Measurements from ENCODE around the gene RAD51B. TPM values are rescaled to one million over a fixed set of nuclear protein-coding genes. Genes with fewer than 3 reads are reported as not detected.

The RAD51B gene
- total and polyA plus RNA-seq, 9 of the 15 experiments (the other 6 are each of a cell fraction or from before 2014, with no cell fraction given): 8.5 to 17.3 (median 11.3) TPM

GRCh38 chr14:68758301-68758700, 938.7 kb downstream of the RAD51B start (continued):
- TF ChIP-seq POLR2AphosphoS5 (IDR thresholded peaks at IDR 0.05; ENCODE audit: control insufficient read depth, insufficient read depth, low read depth, low read length) (no peak), CREB5 (CRISPR knock-in tag; IDR thresholded peaks at IDR 0.05) (no peak), MBD1 (CRISPR knock-in tag; IDR thresholded peaks at IDR 0.05) (no peak), MAX (CRISPR knock-in tag; IDR thresholded peaks at IDR 0.05) (no peak), THAP12 (CRISPR knock-in tag; IDR thresholded peaks at IDR 0.05) (no peak), MCM3 (IDR thresholded peaks at IDR 0.05) (no peak), MIER1 (IDR thresholded peaks at IDR 0.05; ENCODE audit: low read depth) (no peak), PBX2 (CRISPR knock-in tag; IDR thresholded peaks at IDR 0.05; ENCODE audit: low read depth) (no peak), PBX2 (tag; conservative IDR thresholded peaks at IDR 0.05; ENCODE audit: low read depth) (no peak), HNRNPLL (IDR thresholded peaks at IDR 0.05; ENCODE audit: low read depth, low read length, poor library complexity, severe bottlenecking) (no peak), ZNF445 (CRISPR knock-in tag; IDR thresholded peaks at IDR 0.05; ENCODE audit: low read depth) (no peak), ZNF609 (CRISPR knock-in tag; IDR thresholded peaks at IDR 0.05; ENCODE audit: borderline replicate concordance) (no peak), ZNF699 (CRISPR knock-in tag; IDR thresholded peaks at IDR 0.05; ENCODE audit: insufficient replicate concordance) (no peak)

Measured in K562 (cell line).